GM08714 (cell line): ENCODE results near the gene FCGR2B.
A peak's percentile ranks its signal among the peaks of the same experiment; 100 is the strongest.

Experiments
- H3K4me3 ChIP-seq: fragments of 200-500 bp; sonication (Bioruptor generic); 2 replicates; pipeline ENCODE4 v1.5.1; 2014; ENCODE audit warnings: mild to moderate bottlenecking, low read length, inconsistent platforms
- ZNF274 ChIP-seq: IDR thresholded peaks from 2 replicates; pipeline ENCODE4 v1.6.1; 2012; ENCODE audit warnings: mild to moderate bottlenecking, low read depth, low read length

Gene FCGR2B

DNA sequence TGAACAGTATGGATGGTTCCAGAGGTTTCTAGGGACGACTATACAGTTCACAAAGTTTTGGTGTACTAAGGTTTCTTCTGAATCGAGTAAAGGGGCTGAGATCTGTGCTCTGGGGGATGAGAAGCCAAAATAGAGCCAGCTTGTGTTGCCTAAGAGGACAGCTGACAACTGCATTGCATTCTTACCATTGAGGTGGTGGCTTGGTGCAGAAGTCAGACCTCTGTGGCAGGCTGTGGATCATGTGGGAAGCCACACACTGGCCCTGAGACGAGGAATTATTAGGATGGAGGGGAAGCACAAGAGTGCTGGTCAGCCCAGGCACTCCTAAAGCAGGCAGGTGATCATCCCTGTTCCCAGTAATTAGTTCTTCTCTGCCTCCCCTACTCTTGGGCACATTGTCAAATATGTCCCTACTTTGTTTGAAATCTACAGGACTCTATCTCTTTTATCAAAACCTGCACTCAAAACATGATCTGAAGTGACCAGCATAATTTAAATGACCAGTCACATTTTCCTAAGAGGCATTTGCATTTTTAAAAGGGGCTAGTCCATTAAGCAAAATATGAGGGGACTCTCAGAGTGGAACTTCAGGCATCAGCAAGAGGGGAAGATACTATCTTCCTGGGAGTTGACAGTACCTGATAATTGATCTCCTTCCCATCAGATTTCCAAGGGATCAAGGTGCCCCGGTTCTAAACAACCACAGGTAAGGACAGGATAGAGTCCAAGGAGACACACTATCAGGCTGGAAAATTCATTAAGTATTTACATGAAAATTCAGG, 58.2 kb downstream of the FCGR2B start, which contains the start of gene FCRLB:
FCRLB (plus strand) TSS at position 589 of the 782 bp plus-strand sequence. CDS start 1,129 bp downstream, outside the sequence.
- TF ChIP-seq ZNF274, result no peak

GRCh38 chr1:161721738-161722343, 58.9 kb downstream of the FCGR2B start:
- no peak for TF ChIP-seq ZNF274
- H3K4me3 ChIP-seq, result no peak overlapping the region

More for the DNA sequence above, 58.2 kb downstream of the FCGR2B start, which contains the start of gene FCRLB:
- H3K4me3 ChIP-seq, result no peak within 1 kb of the TSS

DNA sequence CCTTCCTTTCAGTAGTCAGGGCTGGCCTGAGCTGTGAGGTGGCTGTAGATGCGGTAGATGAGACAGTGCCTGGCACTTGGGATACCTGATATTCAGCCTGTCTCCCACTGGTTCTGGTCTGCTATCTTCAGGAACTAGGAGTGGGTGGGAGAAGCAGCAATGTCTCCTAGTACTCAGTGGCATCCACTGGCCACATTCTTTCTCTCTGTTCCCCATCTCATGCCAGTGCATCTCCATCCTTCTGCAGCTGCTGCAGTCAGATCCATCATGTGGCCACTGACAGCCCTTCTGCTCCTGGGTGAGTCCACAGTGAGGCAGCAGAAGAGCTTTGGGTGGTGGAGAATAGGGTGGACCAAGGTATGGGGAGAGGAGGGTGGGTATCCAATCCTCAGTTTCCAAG, 59.5 kb downstream of the FCGR2B start:
- no peak for TF ChIP-seq ZNF274
- H3K4me3 ChIP-seq, result no peak overlapping the region

- no peak overlapping the region for H3K4me3 ChIP-seq
- no peak for TF ChIP-seq ZNF274
These were observed 60.7 kb downstream of the FCGR2B start for GRCh38 chr1:161723459-161724141.

DNA sequence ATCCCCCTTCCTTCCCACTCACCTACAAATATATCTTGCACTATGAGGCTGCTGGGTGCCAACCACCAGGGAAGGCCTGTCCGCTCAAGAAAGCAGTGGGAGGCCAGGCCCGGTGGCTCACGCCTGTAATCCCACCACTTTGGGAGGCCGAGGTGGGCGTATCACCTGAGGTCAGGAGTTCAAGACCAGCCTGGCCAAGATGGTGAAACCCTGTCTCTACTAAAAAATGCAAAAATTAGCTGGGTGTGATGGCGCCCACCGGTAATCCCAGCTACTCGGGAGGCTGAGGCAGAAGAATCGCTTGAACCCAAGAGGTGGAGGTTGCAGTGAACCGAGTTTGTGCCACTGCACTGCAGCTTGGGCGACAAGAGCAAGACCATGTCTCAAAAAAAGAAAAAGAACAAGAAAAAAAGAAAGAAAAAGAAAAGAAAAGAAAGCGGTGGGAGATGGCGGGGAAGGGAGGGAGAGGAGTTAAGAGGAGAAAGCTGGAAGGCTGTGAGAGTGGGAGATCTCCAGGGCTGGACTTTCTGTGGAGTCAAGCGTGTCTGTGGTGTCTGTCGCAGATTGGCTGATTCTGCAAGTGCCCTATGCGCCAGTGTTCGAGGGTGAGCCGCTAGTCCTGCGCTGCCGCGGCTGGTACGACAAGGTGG, 62.4 kb downstream of the FCGR2B start:
- H3K4me3 ChIP-seq, result peak overlapping the region; percentile 77; the same call in 1 of the 2 replicates

- peak overlapping the region; percentile 77 for H3K4me3 ChIP-seq
- no peak for TF ChIP-seq ZNF274
These were observed 63.0 kb downstream of the FCGR2B start for GRCh38 chr1:161725908-161726472.

GRCh38 chr1:161726473-161727255, 63.7 kb downstream of the FCGR2B start:
- H3K4me3 ChIP-seq, result peak overlapping the region; percentile 77
- TF ChIP-seq ZNF274, result no peak

DNA sequence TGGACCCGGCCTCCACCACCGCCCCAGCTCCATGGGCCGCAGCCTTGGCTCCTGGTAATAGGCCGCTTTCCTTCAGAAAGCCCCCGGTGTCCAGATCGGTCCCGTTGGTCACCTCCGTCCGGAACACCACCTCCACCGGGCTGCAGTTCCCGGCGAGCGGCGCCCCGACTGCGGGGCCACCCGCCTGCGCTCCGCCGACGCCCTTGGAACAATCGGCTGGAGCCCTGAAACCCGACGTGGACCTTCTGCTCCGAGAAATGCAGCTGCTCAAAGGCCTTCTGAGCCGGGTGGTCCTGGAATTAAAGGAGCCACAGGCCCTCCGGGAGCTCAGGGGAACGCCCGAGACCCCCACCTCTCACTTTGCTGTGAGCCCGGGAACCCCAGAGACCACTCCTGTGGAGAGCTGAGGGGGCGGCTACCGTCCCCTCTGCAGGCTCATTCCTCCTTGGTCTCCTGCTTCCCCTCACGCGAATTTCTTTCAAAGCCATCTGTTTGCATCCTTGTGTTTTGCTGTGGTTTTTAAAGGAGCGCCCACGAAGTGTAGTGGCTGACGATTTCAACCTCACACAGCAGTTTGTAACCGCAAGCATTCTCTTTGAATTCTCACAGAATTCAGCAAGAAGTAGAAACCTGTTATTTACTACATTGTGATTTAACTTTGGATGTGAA, 64.4 kb downstream of the FCGR2B start:
- peak overlapping the region; percentile 69; the same call in 1 of the 2 replicates for H3K4me3 ChIP-seq

More for the DNA sequence above, 64.4 kb downstream of the FCGR2B start:
- no peak for TF ChIP-seq ZNF274
